HL-60 (cell line): Measurements from ENCODE around the gene BRSK1.
A peak's percentile ranks its signal among the peaks of the same experiment; 100 is the strongest.

ENCODE experiments used
- DNase-seq, 2 experiments: peaks; one replicate each; pipeline ENCODE4 v3.0.0-alpha.2; 2010 to 2020; ENCODE audit warnings: low read depth in 1 of 2, low spot score in 1 of 2
- H3K27ac ChIP-seq: fragments of 250-450 bp; sonication (Bioruptor Pico); replicated peaks from 2 replicates; pipeline ENCODE4 v1.5.1; 2020; ENCODE audit warnings: mild to moderate bottlenecking, moderate library complexity
- H3K27me3 ChIP-seq: fragments of 250-450 bp; sonication (Bioruptor Pico); 2 replicates; pipeline ENCODE4 v1.5.1; 2021; ENCODE audit warnings: mild to moderate bottlenecking, moderate library complexity; ENCODE audit not compliant: insufficient read depth, poor library complexity, severe bottlenecking
- H3K4me3 ChIP-seq: replicated peaks from 2 replicates; pipeline ENCODE4 v1.5.1; 2011; ENCODE audit warnings: mild to moderate bottlenecking, control low read depth, low read length; ENCODE audit not compliant: insufficient read depth
- CTCF ChIP-seq: IDR thresholded peaks from one replicate; pipeline ENCODE4 v1.5.1; 2011; ENCODE audit warnings: low read length, control low read depth, inconsistent platforms; ENCODE audit not compliant: insufficient read depth
- GABPA ChIP-seq: IDR thresholded peaks from 2 replicates; pipeline ENCODE4 v1.6.1; 2012; ENCODE audit warnings: low read depth
- POLR2AphosphoS5 ChIP-seq: IDR thresholded peaks from 2 replicates; pipeline ENCODE4 v1.6.1; 2012; ENCODE audit warnings: low read depth
- REST ChIP-seq: IDR thresholded peaks from 2 replicates; pipeline ENCODE4 v1.6.1; 2012; ENCODE audit warnings: low read depth; ENCODE audit not compliant: insufficient replicate concordance
- SPI1 ChIP-seq: IDR thresholded peaks from 2 replicates; pipeline ENCODE4 v1.6.1; 2012; ENCODE audit warnings: low read depth, mild to moderate bottlenecking, borderline replicate concordance

BRSK1 gene

GRCh38 chr19:55273978-55274707 lies 9.7 kb upstream of the BRSK1 start:
- Histone ChIP-seq H3K4me3 (no peak overlapping the region), H3K27me3 (no peaks in the 10 kb centered on the region), H3K27ac (no peak overlapping the region)
- no peak for DNase-seq
- TF ChIP-seq POLR2AphosphoS5 (no peak), REST (no peak), GABPA (no peak), SPI1 (no peak), CTCF (no peak)

GRCh38 chr19:55275851-55276719 lies 7.7 kb upstream of the BRSK1 start:
- H3K27ac ChIP-seq, result no peak overlapping the region; the same call in 1 of the 2 replicates
- TF ChIP-seq GABPA (no peak), CTCF (no peak), SPI1 (no peak), REST (no peak), POLR2AphosphoS5 (no peak)

GRCh38 chr19:55276720-55277430 lies 6.9 kb upstream of the BRSK1 start:
- TF ChIP-seq CTCF (no peak), GABPA (no peak), REST (no peak), SPI1 (no peak), POLR2AphosphoS5 (no peak)
- no peaks in the 10 kb centered on the region for H3K27me3 ChIP-seq
- no peak overlapping the region for H3K4me3 ChIP-seq
- peak overlapping the region; percentile 27; the same call in 1 of the 2 replicates for H3K27ac ChIP-seq
- DNase-seq, result peak; percentile 29 to 49

More at GRCh38 chr19:55275851-55276719, 7.7 kb upstream of the BRSK1 start:
- H3K4me3 ChIP-seq, result no peak overlapping the region
- no peaks in the 10 kb centered on the region for H3K27me3 ChIP-seq
- no peak for DNase-seq
